HepG2 (cell line): ENCODE data around the gene LTB4R2. TPM values are rescaled to one million over a fixed set of nuclear protein-coding genes. Genes with fewer than 3 reads are reported as not detected.

Experiments
- ADNP ChIP-seq: sonication (generic); formaldehyde crosslinking; IDR thresholded peaks from 2 replicates; pipeline ENCODE4 v1.4.0; 2020; ENCODE audit warnings: missing genetic modification reagents
- CREB1 ChIP-seq, 2 experiments: fragments of 450-650 bp in 1 of 2; IDR thresholded peaks; 2 replicates each; pipeline ENCODE4 v1.6.1; 2016 to 2017; ENCODE audit warnings: control low read depth in 1 of 2, mild to moderate bottlenecking in 1 of 2, missing compliant biosample characterization in 1 of 2, missing genetic modification characterization in 1 of 2
- DMAP1 ChIP-seq: IDR thresholded peaks from 2 replicates; pipeline ENCODE4 v1.6.1; 2016
- EP300 ChIP-seq, 3 experiments: sonication (generic) in 1 of 3; formaldehyde crosslinking in 1 of 3; IDR thresholded peaks; 2 replicates each; pipeline versions ENCODE4 v1.5.1 to v1.6.1; 2011 to 2020; ENCODE audit warnings: low read depth in 2 of 3, low read length in 2 of 3, borderline replicate concordance in 1 of 3, improper control_type of control experiment in 1 of 3, mild to moderate bottlenecking in 1 of 3, missing genetic modification reagents in 1 of 3, moderate library complexity in 1 of 3
- HNRNPH1 ChIP-seq: fragments of 200-400 bp; formaldehyde crosslinking; optimal IDR thresholded peaks from 2 replicates; pipeline ENCODE3; 2017; ENCODE audit warnings: mild to moderate bottlenecking, low read depth, low read length
- MAF1 ChIP-seq: sonication (generic); formaldehyde crosslinking; IDR thresholded peaks from 2 replicates; pipeline ENCODE4 v1.5.0; 2020; ENCODE audit warnings: missing genetic modification reagents, borderline replicate concordance
- NCOA5 ChIP-seq: sonication (generic); formaldehyde crosslinking; IDR thresholded peaks from 2 replicates; pipeline ENCODE4 v1.4.0; 2020; ENCODE audit warnings: missing genetic modification reagents
- RORA ChIP-seq: sonication (generic); formaldehyde crosslinking; IDR thresholded peaks from 2 replicates; pipeline ENCODE4 v1.5.0; 2020; ENCODE audit warnings: mild to moderate bottlenecking, missing genetic modification reagents, moderate library complexity
- SCMH1 ChIP-seq: sonication (generic); formaldehyde crosslinking; IDR thresholded peaks from 2 replicates; pipeline ENCODE4 v1.9.0; 2021; ENCODE audit warnings: missing genetic modification reagents, mild to moderate bottlenecking, borderline replicate concordance
- SNAPC4 ChIP-seq: sonication (generic); formaldehyde crosslinking; IDR thresholded peaks from 2 replicates; pipeline ENCODE4 v1.4.0; 2020; ENCODE audit warnings: mild to moderate bottlenecking, missing genetic modification reagents
- TEAD2 ChIP-seq: sonication (generic); formaldehyde crosslinking; IDR thresholded peaks from 2 replicates; pipeline ENCODE4 v1.9.0; 2021; ENCODE audit warnings: missing genetic modification reagents
- YEATS4 ChIP-seq: sonication (generic); formaldehyde crosslinking; IDR thresholded peaks from 2 replicates; pipeline ENCODE4 v1.4.0; 2020; ENCODE audit warnings: missing genetic modification reagents, borderline replicate concordance
- ZBTB26 ChIP-seq: IDR thresholded peaks from 2 replicates; pipeline ENCODE4 v1.6.1; 2016; ENCODE audit warnings: missing compliant biosample characterization, missing genetic modification reagents, borderline replicate concordance
- ZKSCAN1 ChIP-seq: fragments of 150-350 bp; IDR thresholded peaks from 2 replicates; pipeline ENCODE4 v1.6.1; 2014; ENCODE audit warnings: low read length
- ZNF251 ChIP-seq: sonication (generic); formaldehyde crosslinking; IDR thresholded peaks from 2 replicates; pipeline ENCODE4 v1.9.0; 2021; ENCODE audit warnings: mild to moderate bottlenecking, missing genetic modification reagents
- ZNF333 ChIP-seq: sonication (generic); formaldehyde crosslinking; IDR thresholded peaks from 2 replicates; pipeline ENCODE4 v1.4.0; 2020; ENCODE audit warnings: mild to moderate bottlenecking, missing genetic modification reagents, borderline replicate concordance
- ZNF430 ChIP-seq: sonication (generic); formaldehyde crosslinking; IDR thresholded peaks from 2 replicates; pipeline ENCODE4 v1.9.0; 2021; ENCODE audit warnings: mild to moderate bottlenecking, missing genetic modification reagents
- ZNF496 ChIP-seq: sonication (generic); formaldehyde crosslinking; IDR thresholded peaks from 2 replicates; pipeline ENCODE4 v1.8.1; 2023; ENCODE audit warnings: mild to moderate bottlenecking, moderate library complexity, missing genetic modification reagents; ENCODE audit not compliant: insufficient replicate concordance
- ZNF501 ChIP-seq: sonication (generic); formaldehyde crosslinking; IDR thresholded peaks from 2 replicates; pipeline ENCODE4 v1.5.1; 2020; ENCODE audit warnings: mild to moderate bottlenecking, moderate library complexity, missing genetic modification reagents
- ZNF562 ChIP-seq: sonication (generic); formaldehyde crosslinking; IDR thresholded peaks from 2 replicates; pipeline ENCODE4 v1.8.0; 2022; ENCODE audit warnings: missing genetic modification reagents, borderline replicate concordance
- ZNF569 ChIP-seq: sonication (generic); formaldehyde crosslinking; IDR thresholded peaks from 2 replicates; pipeline ENCODE4 v1.5.0; 2020; ENCODE audit warnings: mild to moderate bottlenecking, missing genetic modification reagents, moderate library complexity, borderline replicate concordance
- ZNF713 ChIP-seq: sonication (generic); formaldehyde crosslinking; IDR thresholded peaks from 2 replicates; pipeline ENCODE4 v1.4.0; 2020; ENCODE audit warnings: mild to moderate bottlenecking, missing genetic modification reagents
- ZNF784 ChIP-seq: sonication (generic); formaldehyde crosslinking; IDR thresholded peaks from 2 replicates; pipeline ENCODE4 v1.5.1; 2020; ENCODE audit warnings: missing genetic modification reagents, mild to moderate bottlenecking, borderline replicate concordance
- polyA plus RNA-seq, 8 experiments: library from polyadenylated mRNA; depleted of rRNA in 3 of 8; stranded (reverse) in 7 of 8; unstranded in 1 of 8; fragments of >200 nt; fragmentation: Illumina TruSeq in 4 of 8; extraction: Trizol in 4 of 8; gene quantifications; 2 replicates each; pipeline versions ENCODE4 v1.2.1 to v1.2.3, GENCODE V29; 2011 to 2016; ENCODE audit warnings: low read depth in 4 of 8, missing spikeins in 1 of 8, mixed read lengths in 1 of 8; ENCODE audit not compliant: insufficient read depth in 1 of 8
- total RNA-seq, 5 experiments: library from RNA; depleted of rRNA; stranded (reverse); fragments of >200 nt; fragmentation: Illumina TruSeq; extraction: Trizol; gene quantifications; 2 replicates each; pipeline ENCODE4 v1.2.3, GENCODE V29; 2016; ENCODE audit warnings: low read depth in 1 of 5

Gene LTB4R2
- total and polyA plus RNA-seq, 2 of the 13 experiments (the other 11 are each of a cell fraction or from before 2014, with no cell fraction given), result 3.9 to 6.9 TPM

GRCh38 chr14:24271134-24271833 is 38.7 kb upstream of the LTB4R2 start, which contains the start of gene RABGGTA (continued):
- TF ChIP-seq RORA, result no peak; the same call in 1 of the 2 replicates
- peak; percentile 95 for TF ChIP-seq ZNF251
- TF ChIP-seq ZNF569, result peak; percentile 100
- peak; percentile 96 for TF ChIP-seq TEAD2 (CRISPR knock-in tag)
- TF ChIP-seq CREB1 (IDR thresholded peaks at IDR 0.05), result peak; percentile 71; the same call in 1 of the 2 replicates
- no peak for TF ChIP-seq CREB1 (CRISPR knock-in tag; IDR thresholded peaks at IDR 0.05)
- peak; percentile 100 for TF ChIP-seq ZNF501 (CRISPR knock-in tag)
- TF ChIP-seq HNRNPH1, result no peak
- TF ChIP-seq SNAPC4 (CRISPR knock-in tag), result peak; percentile 96
- TF ChIP-seq ZNF562, result peak; percentile 78; the same call in 1 of the 2 replicates
- peak; percentile 95 for TF ChIP-seq ZBTB26 (CRISPR knock-in tag)
- TF ChIP-seq DMAP1, result peak; percentile 99
- no peak; the same call in 1 of the 2 replicates for TF ChIP-seq ZKSCAN1
- peak; percentile 99; the same call in 1 of the 2 replicates for TF ChIP-seq ZNF713 (CRISPR knock-in tag)
- TF ChIP-seq ZNF430 (CRISPR knock-in tag), result peak; percentile 100
- peak; percentile 97 for TF ChIP-seq ZNF333 (CRISPR knock-in tag)
- TF ChIP-seq ZNF784, result peak; percentile 98
- peak; percentile 100 for TF ChIP-seq YEATS4
- no peak for TF ChIP-seq NCOA5 (CRISPR knock-in tag)
- peak; percentile 76 to 86; a peak in 3 of 4 replicates for TF ChIP-seq EP300 (IDR thresholded peaks at IDR 0.05; ENCODE audit: low read depth in 2 of 2, low read length in 2 of 2)
- peak; percentile 72 for TF ChIP-seq EP300 (CRISPR knock-in tag; IDR thresholded peaks at IDR 0.05; ENCODE audit: borderline replicate concordance)
- TF ChIP-seq MAF1 (CRISPR knock-in tag), result peak; percentile 99
- TF ChIP-seq ADNP, result no peak; the same call in 1 of the 2 replicates
- TF ChIP-seq ZNF496, result peak; percentile 72
- no peak for TF ChIP-seq SCMH1 (CRISPR knock-in tag)
